GM21723 (cell line): Measurements from ENCODE around the gene PARD3.

Source experiments
- ATAC-seq: cut with Tn5 transposase; IDR thresholded peaks from one replicate; pipeline ENCODE4 v1.9.1; 2021; ENCODE audit warnings: mild to moderate bottlenecking, moderate library complexity; ENCODE audit not compliant: unreplicated experiment

Gene PARD3

GRCh38 chr10:34247560-34247959 lies 567.5 kb downstream of the PARD3 start:
- ATAC-seq: no peak

GRCh38 chr10:34244756-34245484 lies 570.2 kb downstream of the PARD3 start:
- no peak for ATAC-seq

GRCh38 chr10:34241226-34242000 lies 573.7 kb downstream of the PARD3 start:
- ATAC-seq: no peak

- ATAC-seq: no peak
Observed at GRCh38 chr10:34240039-34240438, 575.1 kb downstream of the PARD3 start.

- ATAC-seq: no peak
Observed at GRCh38 chr10:34237898-34238455, 577.1 kb downstream of the PARD3 start.

- ATAC-seq: no peak
Observed at GRCh38 chr10:34236931-34237330, 578.2 kb downstream of the PARD3 start.

- no peak for ATAC-seq
Observed at GRCh38 chr10:34235164-34235832, 579.8 kb downstream of the PARD3 start.

- ATAC-seq: no peak
Observed at GRCh38 chr10:34232481-34232880, 582.6 kb downstream of the PARD3 start.

GRCh38 chr10:34231441-34232180 lies 583.5 kb downstream of the PARD3 start:
- ATAC-seq: no peak

GRCh38 chr10:34229917-34230316 lies 585.2 kb downstream of the PARD3 start:
- no peak for ATAC-seq

- ATAC-seq: no peak
Observed at GRCh38 chr10:34228066-34228465, 587.0 kb downstream of the PARD3 start.

- ATAC-seq: no peak
Observed at GRCh38 chr10:34224639-34225038, 590.5 kb downstream of the PARD3 start.

- ATAC-seq: no peak
Observed at GRCh38 chr10:34223658-34224057, 591.4 kb downstream of the PARD3 start.

GRCh38 chr10:34222359-34222758 lies 592.7 kb downstream of the PARD3 start:
- no peak for ATAC-seq

GRCh38 chr10:34219753-34220548 lies 595.1 kb downstream of the PARD3 start:
- ATAC-seq: no peak

- no peak for ATAC-seq
Observed at GRCh38 chr10:34217524-34217923, 597.6 kb downstream of the PARD3 start.

- ATAC-seq: no peak
Observed at GRCh38 chr10:34216348-34216945, 598.6 kb downstream of the PARD3 start.

GRCh38 chr10:34213805-34214197 lies 601.3 kb downstream of the PARD3 start:
- ATAC-seq: no peak

- ATAC-seq: no peak
Observed at GRCh38 chr10:34213193-34213804, 601.8 kb downstream of the PARD3 start.
